Endometrial microvascular endothelial cells (primary cell): Measurements from ENCODE around the gene TGM6. TPM values are rescaled to one million over a fixed set of nuclear protein-coding genes. Genes with fewer than 3 reads are reported as not detected.

Experiments used
- in situ Hi-C: cut with HindIII; loops from 2 replicates; pipeline ENCODE4 v1.10.0; 2017; ENCODE audit warnings: low sequenced_read_pairs, low pct_unique_long_range_greater_than_20kb; ENCODE audit errors: inconsistent ontology term
- total RNA-seq: library from RNA; depleted of rRNA; stranded (reverse); fragments of >200 nt; gene quantifications from one replicate; pipeline ENCODE4 v1.2.3, GENCODE V29; 2015; ENCODE audit errors: inconsistent ontology term

The TGM6 gene
- total RNA-seq, 1 donor from 2014 or later = not detected

GRCh38 chr20:2361035-2361593 lies 19.6 kb upstream of the TGM6 start:
- in situ Hi-C loops = no loop called here

GRCh38 chr20:2363187-2363586 lies 17.5 kb upstream of the TGM6 start:
- in situ Hi-C loops = no loop called here

- in situ Hi-C loops = no loop called here
These were observed 17.1 kb upstream of the TGM6 start for GRCh38 chr20:2363587-2363986.

GRCh38 chr20:2364044-2364443 lies 16.7 kb upstream of the TGM6 start:
- in situ Hi-C loops = no loop called here

GRCh38 chr20:2365091-2365490 lies 15.6 kb upstream of the TGM6 start:
- in situ Hi-C loops = no loop called here

GRCh38 chr20:2365666-2366065 lies 15.0 kb upstream of the TGM6 start:
- in situ Hi-C loops = no loop called here

- in situ Hi-C loops = no loop called here
These were observed 12.1 kb upstream of the TGM6 start for GRCh38 chr20:2368621-2369020.

GRCh38 chr20:2373098-2373497 lies 7.6 kb upstream of the TGM6 start:
- in situ Hi-C loops = no loop called here

- in situ Hi-C loops = no loop called here
These were observed 6.2 kb upstream of the TGM6 start for GRCh38 chr20:2374346-2375125.

- in situ Hi-C loops = no loop called here
These were observed 1.8 kb upstream of the TGM6 start for GRCh38 chr20:2378893-2379292.

GRCh38 chr20:2379511-2380229 lies 1.0 kb upstream of the TGM6 start:
- in situ Hi-C loops = no loop called here

GRCh38 chr20:2381303-2381702 lies 602 bp downstream of the TGM6 start:
- in situ Hi-C loops = no loop called here

- in situ Hi-C loops = no loop called here
These were observed 2.1 kb downstream of the TGM6 start for GRCh38 chr20:2382833-2383232.

- in situ Hi-C loops = no loop called here
These were observed 4.3 kb downstream of the TGM6 start for GRCh38 chr20:2385026-2385425.

GRCh38 chr20:2385496-2385895 lies 4.8 kb downstream of the TGM6 start:
- in situ Hi-C loops = no loop called here

- in situ Hi-C loops = no loop called here
These were observed 5.9 kb downstream of the TGM6 start for GRCh38 chr20:2386516-2387179.

- in situ Hi-C loops = no loop called here
These were observed 6.5 kb downstream of the TGM6 start for GRCh38 chr20:2387180-2387577.

GRCh38 chr20:2387580-2387979 lies 6.9 kb downstream of the TGM6 start:
- in situ Hi-C loops = no loop called here

GRCh38 chr20:2390951-2391675 lies 10.4 kb downstream of the TGM6 start:
- in situ Hi-C loops = no loop called here
